Mucosa of rectum (tissue), 2 donors: ENCODE results near the gene LSR.

Experiments
- H3K27ac ChIP-seq, 2 donors: one replicate each; pipeline ENCODE4 v1.7.0; 2013; ENCODE audit warnings: inconsistent platforms in 2 of 2, low read depth in 2 of 2, low read length in 2 of 2
- H3K27me3 ChIP-seq, 2 donors: one replicate each; pipeline ENCODE4 v1.7.0; 2013; ENCODE audit warnings: low read length in 2 of 2; ENCODE audit not compliant: control insufficient read depth in 2 of 2, insufficient read depth in 2 of 2
- H3K36me3 ChIP-seq, 2 donors: one replicate each; pipeline ENCODE4 v1.7.0; 2013; ENCODE audit warnings: low read length in 2 of 2; ENCODE audit not compliant: control insufficient read depth in 2 of 2, insufficient read depth in 2 of 2
- H3K4me1 ChIP-seq, 2 donors: one replicate each; pipeline ENCODE4 v1.7.0; 2013; ENCODE audit warnings: low read length in 2 of 2, mild to moderate bottlenecking in 1 of 2; ENCODE audit not compliant: control insufficient read depth in 2 of 2, insufficient read depth in 2 of 2
- H3K4me3 ChIP-seq, 2 donors: one replicate each; pipeline ENCODE4 v1.7.0; 2013; ENCODE audit warnings: low read length in 2 of 2
- H3K9ac ChIP-seq, 2 donors: one replicate each; pipeline ENCODE4 v1.7.0; 2013; ENCODE audit warnings: low read length in 2 of 2, low read depth in 1 of 2, mild to moderate bottlenecking in 1 of 2
- H3K9me3 ChIP-seq, 2 donors: one replicate each; pipeline ENCODE4 v1.7.0; 2013; ENCODE audit warnings: low read length in 2 of 2; ENCODE audit not compliant: control insufficient read depth in 2 of 2
- donor health status: healthy.
- donor health status: Normal muscosa, but diverticular disease.

The LSR gene

DNA sequence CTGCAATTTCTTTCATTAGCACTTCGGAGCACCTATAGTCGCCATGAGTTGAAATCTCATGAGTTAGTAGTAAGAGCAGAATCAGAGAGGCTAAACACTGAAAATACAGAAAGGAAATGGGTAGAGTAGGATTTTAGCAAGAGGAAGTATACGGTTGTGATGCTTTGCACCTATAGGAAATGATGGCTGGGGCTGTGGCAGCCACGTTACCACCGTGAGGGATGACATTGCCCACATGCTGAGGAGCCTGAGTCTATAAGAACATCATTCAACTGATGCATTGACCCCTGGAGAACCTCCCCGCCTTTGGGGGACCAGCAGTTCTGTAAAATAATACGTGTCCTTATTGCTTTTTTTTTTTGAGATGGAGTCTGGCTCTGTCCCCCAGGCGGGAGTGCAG lies 40.7 kb upstream of the LSR start:
- H3K9me3 ChIP-seq, result no peaks in the 10 kb centered on the region

DNA sequence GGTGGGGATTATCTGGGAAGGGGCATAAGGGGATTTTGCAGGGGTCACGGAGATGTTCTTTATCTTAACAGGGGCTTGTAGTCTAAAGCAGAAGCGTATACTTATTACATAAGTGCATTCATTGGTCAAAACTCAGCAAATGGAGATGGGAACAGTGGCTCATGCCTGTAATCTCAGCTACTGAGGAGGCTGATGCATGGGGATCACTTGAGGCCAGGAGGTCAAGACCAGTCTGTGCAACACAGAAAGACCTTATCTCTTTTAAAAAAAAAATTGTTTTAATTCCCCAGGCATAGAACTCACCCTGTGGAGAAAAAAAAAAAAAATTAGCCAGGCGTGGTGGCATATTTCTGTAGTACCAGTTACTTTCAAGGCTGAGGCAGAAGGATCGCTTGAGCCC lies 39.2 kb upstream of the LSR start:
- Histone ChIP-seq H3K27ac (no peak overlapping the region), H3K4me3 (no peak overlapping the region), H3K27me3 (no peaks in the 10 kb centered on the region), H3K4me1 (peaks cover 14 to 26% of the 10 kb centered on the region in 2 donors), H3K36me3 (no peaks in the 10 kb centered on the region), H3K9ac (no peak overlapping the region), H3K9me3 (no peaks in the 10 kb centered on the region)

More for the DNA sequence above, 40.7 kb upstream of the LSR start:
- Histone ChIP-seq H3K36me3 (no peaks in the 10 kb centered on the region), H3K4me1 (peaks cover 0 to 14% of the 10 kb centered on the region in 2 donors), H3K4me3 (no peak overlapping the region), H3K27ac (no peak overlapping the region), H3K9ac (no peak overlapping the region), H3K27me3 (no peaks in the 10 kb centered on the region)

DNA sequence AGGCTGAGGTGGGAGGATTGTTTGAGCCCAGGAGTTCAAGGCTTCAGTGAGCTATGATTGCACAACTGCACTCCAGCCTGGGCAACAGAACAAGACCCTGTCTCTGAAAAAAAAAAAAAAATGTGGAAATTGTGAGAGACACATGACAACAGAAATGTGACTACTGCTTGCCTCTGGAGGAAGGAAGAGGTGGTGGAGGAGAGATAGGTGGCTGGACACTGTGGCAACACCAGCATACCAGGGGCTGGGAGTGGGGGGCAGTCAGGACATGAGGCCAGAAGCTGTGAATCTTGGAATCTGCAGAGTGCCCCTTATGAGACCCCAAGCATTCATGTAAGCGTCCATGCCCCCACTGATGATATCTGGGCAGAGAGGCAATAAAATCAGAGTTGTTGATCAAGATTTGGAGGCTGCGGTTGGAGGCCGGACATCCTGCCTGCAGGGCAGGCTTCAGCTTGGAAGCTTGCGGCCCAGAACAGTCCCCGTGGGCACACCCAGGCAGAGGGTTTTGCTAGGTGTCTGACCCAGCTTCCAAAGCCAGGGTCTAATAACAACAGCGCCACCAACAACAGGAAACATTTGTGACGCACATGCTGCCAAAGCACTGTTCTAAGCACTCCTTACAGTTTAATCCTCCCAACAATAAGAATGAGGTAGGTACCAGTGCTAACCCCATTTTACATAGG lies 37.1 kb upstream of the LSR start:
- Histone ChIP-seq H3K9ac (peak overlapping the region in 1 of 2 donors; percentile 24), H3K4me3 (no peak overlapping the region), H3K36me3 (no peaks in the 10 kb centered on the region), H3K9me3 (no peaks in the 10 kb centered on the region), H3K27ac (peak overlapping the region; percentile 70 to 79), H3K27me3 (no peaks in the 10 kb centered on the region), H3K4me1 (peaks cover 15 to 19% of the 10 kb centered on the region in 2 donors)

DNA sequence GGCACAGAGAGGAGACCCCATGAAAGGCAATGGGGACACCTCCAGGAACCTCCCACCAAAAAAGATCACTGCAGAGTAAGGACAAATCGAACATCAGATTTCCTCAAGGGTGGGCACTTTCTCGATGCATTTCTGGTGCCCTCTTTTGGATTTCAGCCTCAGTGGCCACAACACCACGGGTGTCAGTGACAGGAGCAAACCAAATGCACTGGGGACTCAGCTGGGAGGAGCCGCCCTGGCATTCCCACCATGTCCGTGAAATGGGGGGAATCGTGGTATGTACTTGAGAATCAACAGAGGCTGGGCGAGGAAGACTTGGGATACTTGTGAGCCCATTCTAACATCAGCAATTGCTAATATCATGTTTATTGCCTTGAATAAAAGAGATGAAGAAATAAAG lies 36.6 kb upstream of the LSR start:
- Histone ChIP-seq H3K4me1 (peaks cover 15 to 19% of the 10 kb centered on the region in 2 donors), H3K27me3 (no peaks in the 10 kb centered on the region), H3K27ac (peak overlapping the region; percentile 70 to 79), H3K4me3 (no peak overlapping the region), H3K9me3 (no peaks in the 10 kb centered on the region), H3K9ac (peak overlapping the region in 1 of 2 donors; percentile 32), H3K36me3 (no peaks in the 10 kb centered on the region)

DNA sequence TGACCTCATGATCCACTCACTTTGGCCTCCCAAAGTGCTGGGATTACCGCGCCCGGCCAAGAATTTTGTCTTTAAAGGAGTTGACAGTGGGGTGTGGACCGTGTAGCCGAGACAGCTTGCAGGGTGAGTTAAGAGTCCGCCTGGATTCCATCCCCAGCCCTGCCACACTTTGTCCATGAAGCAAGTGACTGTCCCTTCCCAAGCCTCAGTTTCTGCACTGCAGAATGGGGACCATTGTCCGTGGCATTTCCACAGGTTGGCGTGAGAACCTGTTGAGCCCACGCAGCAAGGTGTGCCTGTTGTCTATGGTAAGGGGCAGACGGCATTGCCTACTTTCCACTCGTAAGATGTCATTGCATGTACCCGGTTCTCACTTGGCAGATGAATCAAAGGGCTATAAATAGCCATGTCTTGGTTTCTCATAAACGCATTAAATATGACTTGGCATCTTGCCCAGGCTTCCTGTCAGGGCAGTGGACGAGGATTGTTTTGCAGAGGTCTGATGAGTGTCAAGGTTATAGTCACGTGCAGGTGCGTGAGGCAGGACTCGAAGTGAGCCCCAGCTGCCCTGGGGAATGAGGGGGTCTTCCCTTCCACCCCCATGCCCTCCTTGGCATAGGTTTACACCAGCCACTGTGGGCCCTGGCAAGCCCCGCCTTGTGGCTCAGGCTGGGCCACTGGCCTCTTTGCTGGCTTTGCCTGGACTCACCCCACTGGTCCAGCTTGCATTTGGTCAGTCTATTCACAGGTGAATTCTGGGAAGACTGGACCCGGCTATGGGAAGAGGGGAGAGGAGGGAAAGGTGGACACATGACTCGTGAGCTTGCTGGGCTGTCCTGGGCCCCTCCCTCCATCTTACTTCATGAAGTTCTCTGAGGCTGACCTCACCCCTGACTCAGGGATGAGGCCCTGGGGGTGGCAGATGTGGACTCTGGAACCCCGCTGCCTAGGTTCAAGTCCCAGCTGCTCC lies 34.9 kb upstream of the LSR start:
- peak overlapping the region; percentile 14 to 21 for H3K4me3 ChIP-seq
- H3K36me3 ChIP-seq, result no peaks in the 10 kb centered on the region
- peaks cover 15 to 19% of the 10 kb centered on the region in 2 donors for H3K4me1 ChIP-seq
- H3K27ac ChIP-seq, result peak overlapping the region; percentile 77 to 89
- no peaks in the 10 kb centered on the region for H3K9me3 ChIP-seq
- peak overlapping the region; percentile 0 to 21 for H3K9ac ChIP-seq
- no peaks in the 10 kb centered on the region for H3K27me3 ChIP-seq

DNA sequence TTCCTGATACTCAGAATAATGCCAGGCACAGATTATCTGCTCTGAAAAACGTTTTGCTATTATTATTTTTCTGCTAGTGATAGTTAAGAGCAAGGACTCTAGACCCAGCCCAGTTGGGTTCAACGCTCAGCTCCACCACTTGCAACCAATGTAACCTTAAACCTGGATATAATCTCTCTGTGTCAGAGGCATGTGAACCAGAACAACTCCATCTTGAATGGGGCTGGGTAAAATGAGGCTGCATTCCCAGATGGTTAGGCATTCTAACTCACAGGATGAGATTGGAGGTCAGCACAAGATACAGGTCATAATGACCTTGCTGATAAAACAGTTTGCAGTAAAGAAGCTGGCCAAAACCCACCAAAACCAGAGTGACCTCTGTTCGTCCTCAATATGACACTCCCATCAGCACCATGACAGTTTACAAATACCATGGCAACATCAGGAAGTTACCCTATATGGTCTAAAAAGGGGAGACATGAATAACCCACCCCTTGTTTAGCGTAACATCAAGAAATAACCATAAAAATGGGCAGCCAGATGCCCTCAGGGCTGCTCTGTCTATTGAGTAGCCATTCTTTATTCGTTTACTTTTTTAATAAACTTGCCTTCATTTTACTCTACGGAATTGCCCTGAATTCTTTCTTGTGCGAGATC lies 33.9 kb upstream of the LSR start:
- Histone ChIP-seq H3K9ac (no peak overlapping the region), H3K27me3 (no peaks in the 10 kb centered on the region), H3K4me1 (peaks cover 15 to 19% of the 10 kb centered on the region in 2 donors), H3K4me3 (no peak overlapping the region), H3K36me3 (no peaks in the 10 kb centered on the region), H3K9me3 (no peaks in the 10 kb centered on the region), H3K27ac (peak overlapping the region in 1 of 2 donors; percentile 89)

DNA sequence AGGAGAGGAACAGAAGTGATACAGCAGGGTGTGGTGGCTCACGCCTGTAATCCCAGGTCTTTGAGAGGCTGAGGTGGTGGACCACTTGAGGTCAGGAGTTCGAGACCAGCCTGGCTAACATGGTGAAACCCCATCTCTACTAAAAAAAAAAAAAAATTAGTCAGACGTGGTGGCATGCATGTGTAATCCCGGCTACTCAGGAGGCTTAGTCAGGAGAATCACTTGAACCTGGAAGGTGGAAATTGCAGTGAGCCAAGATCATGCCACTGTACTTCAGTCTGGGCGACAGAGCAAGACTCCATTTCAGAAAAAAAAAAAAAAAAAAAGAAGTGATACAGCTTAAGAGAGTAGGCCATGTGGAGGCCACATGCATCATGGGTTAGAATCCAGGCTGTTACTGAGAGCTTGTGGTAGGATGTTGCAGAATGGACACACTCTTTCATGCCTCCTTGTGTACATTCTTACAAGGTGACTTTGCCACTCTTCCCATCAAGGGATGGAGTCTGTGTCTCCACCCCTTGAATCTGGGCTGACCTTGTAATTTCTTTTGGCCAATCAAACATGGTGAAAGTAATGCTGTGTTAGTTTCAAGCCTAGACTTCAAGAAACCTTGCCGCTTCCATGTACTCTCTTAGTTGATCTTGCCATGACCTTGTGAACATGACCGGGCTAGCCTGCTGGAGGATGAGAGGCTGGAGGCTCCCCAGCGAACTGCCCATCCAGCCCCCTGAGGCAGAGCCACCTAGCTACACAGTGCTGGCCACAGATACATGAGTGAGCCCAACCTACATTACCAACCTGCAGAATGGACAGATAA lies 32.6 kb upstream of the LSR start:
- Histone ChIP-seq H3K4me1 (peaks cover 15 to 22% of the 10 kb centered on the region in 2 donors), H3K36me3 (no peaks in the 10 kb centered on the region), H3K4me3 (no peak overlapping the region), H3K9ac (no peak overlapping the region), H3K9me3 (no peaks in the 10 kb centered on the region), H3K27me3 (no peaks in the 10 kb centered on the region), H3K27ac (no peak overlapping the region)

DNA sequence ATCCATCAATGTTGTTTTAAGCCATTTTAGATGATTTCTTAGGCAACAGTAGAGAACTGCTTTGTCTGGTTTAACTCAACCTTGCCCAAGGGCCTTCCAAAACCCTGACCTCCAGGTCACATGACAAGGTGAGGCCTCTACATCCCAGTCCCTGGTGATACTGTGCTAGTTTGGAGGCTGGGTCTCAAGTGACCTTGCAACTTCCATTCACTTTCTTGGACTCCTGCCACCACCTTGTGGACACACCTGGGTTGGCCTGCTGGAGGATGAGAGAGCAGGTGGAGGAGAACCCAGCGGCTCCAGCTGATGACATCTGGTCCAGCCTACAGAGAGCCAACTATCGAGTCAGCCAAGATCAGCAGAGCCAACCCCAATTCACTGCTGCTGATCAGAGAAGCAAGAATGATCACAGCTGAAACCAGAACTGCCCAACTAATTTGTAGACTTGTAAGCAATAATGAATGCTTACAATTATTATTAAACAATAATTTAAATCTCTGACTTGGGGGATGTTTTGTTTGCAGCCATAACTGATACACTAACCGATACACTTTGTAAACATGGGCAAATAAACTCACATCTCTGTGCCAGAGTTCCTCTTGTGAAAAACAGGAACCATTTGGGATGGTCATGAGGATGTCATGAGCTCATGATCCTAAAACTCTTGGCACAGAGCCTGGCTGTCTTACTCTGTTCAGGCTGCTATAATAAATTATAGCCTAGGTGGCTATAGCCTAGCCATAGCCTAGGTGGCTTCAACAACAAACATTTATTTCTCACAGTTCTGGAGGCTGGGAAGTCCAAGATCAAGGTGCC lies 31.8 kb upstream of the LSR start:
- Histone ChIP-seq H3K27me3 (no peaks in the 10 kb centered on the region), H3K4me1 (peaks cover 15 to 22% of the 10 kb centered on the region in 2 donors), H3K27ac (no peak overlapping the region), H3K9me3 (no peaks in the 10 kb centered on the region), H3K9ac (no peak overlapping the region), H3K36me3 (no peaks in the 10 kb centered on the region), H3K4me3 (no peak overlapping the region)

DNA sequence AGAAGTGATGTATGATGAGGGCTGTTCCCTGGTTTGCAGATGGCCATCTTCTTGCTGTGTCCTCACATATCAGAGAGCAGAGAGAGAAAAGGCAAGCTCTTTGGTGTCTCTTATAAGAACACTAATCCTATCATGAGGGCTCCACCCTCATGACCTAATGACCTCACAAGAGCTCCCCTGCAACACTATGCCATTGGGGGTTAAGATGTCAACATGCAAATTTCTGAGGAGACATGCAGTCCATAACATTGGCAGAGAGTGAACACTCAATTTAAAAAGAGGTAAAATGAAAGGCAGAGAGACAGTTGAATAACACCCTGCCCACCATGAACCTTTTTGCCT lies 31.2 kb upstream of the LSR start:
- H3K27ac ChIP-seq, result no peak overlapping the region
- H3K27me3 ChIP-seq, result no peaks in the 10 kb centered on the region
- H3K36me3 ChIP-seq, result no peaks in the 10 kb centered on the region
- peaks cover 15 to 16% of the 10 kb centered on the region in 2 donors for H3K4me1 ChIP-seq
- no peak overlapping the region for H3K9ac ChIP-seq
- no peaks in the 10 kb centered on the region for H3K9me3 ChIP-seq
- H3K4me3 ChIP-seq, result no peak overlapping the region
